Effector memory CD8-positive, alpha-beta T cell (primary cell): ENCODE data around the gene ROR1.
"Not testable (repeated sequence)": the region's sequence is repeated elsewhere in the genome, so short reads cannot be mapped to it uniquely, and the experiment has no call there.

Experiments used
- ATAC-seq: fragments of 150-1000 bp; cut with Tn5 transposase; replicated peaks from 2 replicates; pipeline ENCODE4 v1.10.0; 2021; ENCODE audit warnings: mild to moderate bottlenecking, moderate library complexity
- DNase-seq, 3 experiments: peaks; one replicate each; pipeline ENCODE4 v3.0.0; 2021
- H3K27ac Mint-ChIP-seq, 2 donors: one replicate each; pipeline ENCODE4 v1.8.0; 2022; ENCODE audit warnings: mild to moderate bottlenecking in 2 of 2, mixed read lengths in 2 of 2, moderate library complexity in 2 of 2
- H3K27me3 Mint-ChIP-seq, 2 donors: one replicate each; pipeline ENCODE4 v1.8.0; 2022; ENCODE audit warnings: mixed read lengths in 2 of 2
- H3K36me3 Mint-ChIP-seq: one replicate; pipeline ENCODE4 v1.8.0; 2022; ENCODE audit warnings: mild to moderate bottlenecking, moderate library complexity, mixed read lengths; ENCODE audit not compliant: insufficient read depth
- H3K4me1 Mint-ChIP-seq, 2 donors: one replicate each; pipeline ENCODE4 v1.8.0; 2022; ENCODE audit warnings: low read depth in 2 of 2, mixed read lengths in 2 of 2
- H3K4me3 Mint-ChIP-seq, 2 donors: one replicate each; pipeline ENCODE4 v1.8.0; 2022; ENCODE audit warnings: mild to moderate bottlenecking in 2 of 2, mixed read lengths in 2 of 2, moderate library complexity in 2 of 2
- H3K9me3 Mint-ChIP-seq, 2 donors: one replicate each; pipeline ENCODE4 v1.8.0; 2022; ENCODE audit warnings: mixed read lengths in 2 of 2

Gene ROR1

DNA sequence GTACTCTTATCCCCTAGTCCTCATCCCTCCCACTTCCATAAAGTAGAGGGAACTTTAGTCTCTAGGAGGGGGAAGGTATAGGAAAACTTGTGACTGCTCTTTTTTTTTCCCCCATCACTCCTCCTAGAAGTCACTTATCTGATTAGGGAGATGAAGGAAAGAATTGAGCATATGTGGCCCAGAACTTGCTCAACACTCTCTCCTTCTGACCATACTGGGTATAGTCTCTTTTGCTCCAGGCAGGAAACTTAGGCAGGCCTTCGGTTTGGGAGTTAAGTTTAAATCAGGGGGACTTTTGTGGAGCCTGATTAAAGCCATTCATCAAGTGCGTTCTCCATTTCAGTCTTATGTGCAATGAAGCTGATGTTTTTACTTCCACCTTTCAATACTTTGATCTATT is 435.4 kb downstream of the ROR1 start:
- no peaks in the 10 kb centered on the region for H3K4me1 Mint-ChIP-seq

DNA sequence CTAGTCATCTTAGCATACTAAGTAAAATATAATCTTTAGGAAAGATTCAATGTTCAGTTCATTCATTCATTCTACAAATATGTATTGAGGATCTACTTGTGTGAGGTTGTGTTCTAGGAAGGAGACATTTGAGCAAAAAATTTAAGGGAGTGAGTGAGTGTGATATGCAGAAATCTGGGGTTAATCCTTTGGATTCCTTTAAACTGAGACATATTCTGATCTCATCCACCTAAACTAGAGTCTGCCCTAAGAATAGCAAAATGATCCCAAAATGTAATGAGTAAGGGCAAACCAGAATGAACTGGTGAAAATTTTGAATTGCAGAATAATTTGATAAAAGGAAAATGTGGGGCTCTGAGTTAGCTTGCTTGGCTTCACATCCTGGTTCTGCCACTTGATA is 438.2 kb downstream of the ROR1 start:
- H3K4me3 Mint-ChIP-seq, result no peak overlapping the region
- DNase-seq (no peak), ATAC-seq (no peak)
- H3K27me3 Mint-ChIP-seq, result peaks cover 8 to 23% of the 10 kb centered on the region in 2 donors
- no peaks in the 10 kb centered on the region for H3K4me1 Mint-ChIP-seq
- no peaks in the 10 kb centered on the region for H3K36me3 Mint-ChIP-seq
- H3K9me3 Mint-ChIP-seq, result no peaks in the 10 kb centered on the region
- no peak overlapping the region for H3K27ac Mint-ChIP-seq

More for the DNA sequence above, 435.4 kb downstream of the ROR1 start:
- no peaks in the 10 kb centered on the region for H3K9me3 Mint-ChIP-seq
- ATAC-seq, result no peak
- no peaks in the 10 kb centered on the region for H3K36me3 Mint-ChIP-seq
- no peak for DNase-seq
- H3K4me3 Mint-ChIP-seq, result no peak overlapping the region
- no peak overlapping the region for H3K27ac Mint-ChIP-seq
- H3K27me3 Mint-ChIP-seq, result peaks cover 12 to 14% of the 10 kb centered on the region in 2 donors

DNA sequence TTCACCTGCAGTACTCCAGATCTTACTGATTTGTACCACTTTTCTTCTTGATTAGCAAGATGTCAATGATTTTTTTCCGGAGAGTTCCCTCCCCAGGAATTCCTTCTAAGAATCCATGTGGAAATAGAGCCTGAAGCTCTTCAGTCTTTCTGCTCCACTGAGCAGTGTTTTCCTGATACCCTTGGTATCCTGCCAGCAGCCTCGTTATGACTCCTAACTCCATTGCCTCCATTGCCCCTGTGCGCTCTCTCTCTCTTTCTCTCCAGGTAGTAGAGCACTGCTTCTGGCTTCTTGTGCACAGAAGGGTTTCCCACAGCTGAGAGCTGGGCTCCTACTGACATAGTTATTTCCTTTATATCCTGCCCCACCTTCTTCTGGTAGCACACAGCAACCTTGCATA is 441.8 kb downstream of the ROR1 start:
- no peak for DNase-seq

DNA sequence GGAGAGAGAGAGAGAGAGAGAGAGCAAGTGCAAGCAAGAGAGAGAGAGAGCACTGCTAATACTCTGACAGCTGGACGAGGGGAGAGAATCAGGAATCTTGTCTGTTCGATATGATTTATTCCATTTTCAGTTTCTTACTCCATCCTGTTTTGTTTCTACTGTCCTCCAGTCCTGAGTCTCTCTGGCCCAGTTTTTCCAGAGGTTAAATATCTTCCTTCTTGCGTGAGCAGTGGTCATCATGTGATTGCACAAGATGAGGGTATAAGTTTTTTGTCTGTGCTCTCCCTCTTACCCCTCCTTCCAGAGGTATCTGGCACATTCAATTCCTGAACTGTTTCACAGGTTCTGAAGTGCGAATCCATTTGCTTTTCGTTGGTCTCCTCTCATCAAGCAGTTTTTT is 446.4 kb downstream of the ROR1 start:
- H3K27ac Mint-ChIP-seq, result no peak overlapping the region
- ATAC-seq (no peak), DNase-seq (no peak)
- H3K4me3 Mint-ChIP-seq, result no peak overlapping the region
- no peaks in the 10 kb centered on the region for H3K36me3 Mint-ChIP-seq
- no peaks in the 10 kb centered on the region for H3K4me1 Mint-ChIP-seq
- no peaks in the 10 kb centered on the region for H3K9me3 Mint-ChIP-seq
- peaks cover 32 to 36% of the 10 kb centered on the region in 2 donors for H3K27me3 Mint-ChIP-seq

More for the DNA sequence above, 441.8 kb downstream of the ROR1 start:
- Mint-ChIP-seq H3K36me3 (no peaks in the 10 kb centered on the region), H3K9me3 (no peaks in the 10 kb centered on the region), H3K4me1 (no peaks in the 10 kb centered on the region), H3K27ac (no peak overlapping the region), H3K27me3 (peaks cover 26 to 28% of the 10 kb centered on the region in 2 donors), H3K4me3 (no peak overlapping the region)
- ATAC-seq, result no peak

DNA sequence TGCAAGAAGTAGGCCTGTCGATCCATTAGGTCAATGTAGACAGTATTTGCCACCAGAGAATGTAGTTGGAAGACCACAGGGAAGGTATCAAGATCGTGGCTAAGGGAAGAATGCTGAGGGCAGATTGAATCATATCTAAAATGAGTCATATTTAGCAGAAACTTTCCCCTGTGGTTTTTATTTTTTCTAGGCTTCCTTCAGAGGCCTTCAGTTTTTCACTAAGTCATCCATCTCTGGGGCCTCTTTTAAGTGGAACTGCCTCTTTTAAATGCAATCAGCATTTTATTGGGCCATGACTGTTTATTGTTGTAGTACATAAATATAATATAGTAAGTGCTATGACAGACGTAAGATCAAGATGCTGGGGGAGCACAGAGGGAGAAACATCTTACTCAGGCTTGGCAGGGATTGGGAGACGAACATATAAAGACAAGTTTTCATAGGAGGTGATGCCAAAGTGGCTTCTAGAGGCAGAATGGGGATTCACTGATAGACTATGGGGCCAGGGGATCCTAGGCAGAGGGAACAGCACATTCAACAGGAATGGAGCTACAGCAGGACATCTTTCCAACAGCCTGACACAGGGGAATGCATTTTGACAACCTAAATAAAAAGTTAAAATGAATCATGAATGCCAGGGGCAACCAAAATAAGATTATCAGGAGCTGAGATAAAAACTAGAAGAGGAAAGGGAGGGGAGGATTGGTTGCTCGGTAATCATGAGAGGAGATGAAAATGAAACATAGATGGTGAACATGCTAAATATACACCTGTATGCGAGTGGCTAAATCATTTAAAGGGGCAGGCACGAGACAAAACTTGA is 449.7 kb downstream of the ROR1 start:
- ATAC-seq (no peak), DNase-seq (no peak)
- H3K9me3 Mint-ChIP-seq, result no peaks in the 10 kb centered on the region
- H3K4me3 Mint-ChIP-seq, result no peak overlapping the region
- peaks cover 23 to 39% of the 10 kb centered on the region in 2 donors for H3K27me3 Mint-ChIP-seq
- H3K27ac Mint-ChIP-seq, result no peak overlapping the region
- no peaks in the 10 kb centered on the region for H3K36me3 Mint-ChIP-seq
- H3K4me1 Mint-ChIP-seq, result no peaks in the 10 kb centered on the region

DNA sequence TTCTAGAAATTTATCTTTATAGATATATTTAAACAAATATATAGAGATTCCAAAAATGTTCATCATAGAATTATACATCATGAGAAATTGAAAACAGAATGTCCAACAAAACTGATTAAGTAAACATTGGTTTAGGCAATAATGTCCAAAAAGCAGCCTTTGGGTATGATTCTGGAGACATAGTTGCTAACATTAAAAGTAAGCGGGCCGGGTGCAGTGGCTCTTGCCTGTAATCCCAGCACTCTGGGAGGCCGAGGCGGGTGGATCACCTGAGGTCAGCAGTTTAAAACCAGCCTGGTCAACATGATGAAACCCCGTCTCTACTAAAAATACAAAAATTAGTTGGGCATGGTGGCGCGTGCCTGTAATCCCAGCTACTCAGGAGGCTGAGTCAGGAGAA is 450.4 kb downstream of the ROR1 start:
- H3K9me3 Mint-ChIP-seq, DNase-seq, H3K36me3 Mint-ChIP-seq, H3K27ac Mint-ChIP-seq, ATAC-seq, H3K4me3 Mint-ChIP-seq, H3K4me1 Mint-ChIP-seq: not testable (repeated sequence)
- peaks cover 18 to 32% of the 10 kb centered on the region in 2 donors for H3K27me3 Mint-ChIP-seq

DNA sequence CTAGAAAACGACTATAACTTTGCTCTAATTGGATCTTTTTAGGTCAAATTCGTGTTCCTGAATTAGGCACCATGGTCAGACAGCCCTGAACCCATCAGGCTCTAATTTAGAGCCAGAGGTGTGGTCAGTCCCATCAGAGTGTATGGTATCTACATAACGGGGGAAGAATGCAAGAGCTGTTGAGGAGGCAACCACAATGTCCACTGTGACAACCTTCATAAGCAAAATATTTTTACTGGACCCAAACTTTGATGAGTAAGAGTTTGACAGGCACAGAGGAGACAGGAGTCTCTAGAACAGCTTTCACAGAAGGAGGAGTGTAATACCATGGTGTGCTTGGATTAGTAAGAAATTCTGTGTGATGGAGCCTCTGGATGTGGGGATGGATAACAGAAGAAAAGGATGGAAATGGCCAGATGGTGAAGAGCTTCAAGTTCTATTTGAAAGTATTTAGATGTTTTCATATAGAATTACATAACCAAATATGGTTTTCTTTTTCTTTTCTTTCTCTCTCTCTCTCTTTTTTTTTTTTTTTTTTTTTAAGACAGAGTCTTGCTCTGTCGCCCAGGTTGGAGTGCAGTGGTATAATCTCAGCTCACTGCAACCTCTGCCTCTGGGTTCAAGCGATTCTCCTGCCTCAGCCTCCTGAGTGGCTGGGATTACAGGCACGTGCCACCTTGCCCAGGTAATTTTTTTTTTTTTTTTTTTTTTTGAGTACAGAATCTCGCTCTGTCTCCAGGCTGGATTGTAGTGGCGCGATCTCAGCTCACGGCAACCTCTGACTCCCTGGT is 454.5 kb downstream of the ROR1 start:
- DNase-seq, result no peak
- H3K4me1 Mint-ChIP-seq, result no peaks in the 10 kb centered on the region
- H3K4me3 Mint-ChIP-seq, result no peak overlapping the region
- no peaks in the 10 kb centered on the region for H3K9me3 Mint-ChIP-seq
- no peak for ATAC-seq
- peaks cover 17 to 27% of the 10 kb centered on the region in 2 donors for H3K27me3 Mint-ChIP-seq
- H3K27ac Mint-ChIP-seq, result no peak overlapping the region
- no peaks in the 10 kb centered on the region for H3K36me3 Mint-ChIP-seq

DNA sequence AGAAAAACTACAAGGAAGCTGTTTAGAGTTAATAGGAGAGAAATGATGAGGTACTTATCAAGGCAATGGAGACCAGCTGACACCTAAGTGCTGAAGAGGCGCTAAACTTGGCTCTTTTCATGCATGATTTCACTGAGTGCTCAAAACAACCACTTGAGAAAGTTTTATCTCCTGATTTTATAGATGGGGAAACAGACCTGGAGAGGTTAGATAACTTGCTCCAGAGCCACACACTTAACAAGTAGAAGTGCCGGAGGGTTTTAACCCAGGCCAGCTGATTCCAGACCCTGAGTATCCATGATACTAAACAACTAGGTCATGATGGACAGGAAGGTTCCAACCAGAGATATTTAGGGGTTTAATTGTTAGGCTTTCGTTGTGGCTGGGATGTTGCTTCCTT is 455.5 kb downstream of the ROR1 start:
- ATAC-seq, result no peak
- H3K27ac Mint-ChIP-seq, result no peak overlapping the region
- no peak for DNase-seq
- H3K4me3 Mint-ChIP-seq, result no peak overlapping the region
- no peaks in the 10 kb centered on the region for H3K9me3 Mint-ChIP-seq
- no peaks in the 10 kb centered on the region for H3K4me1 Mint-ChIP-seq
- peaks cover 17 to 34% of the 10 kb centered on the region in 2 donors for H3K27me3 Mint-ChIP-seq
- no peaks in the 10 kb centered on the region for H3K36me3 Mint-ChIP-seq
